Anterior cingulate cortex (tissue), 58 donors: ENCODE results near the gene RTN4RL1.
"Not testable (repeated sequence)": the region's sequence is repeated elsewhere in the genome, so short reads cannot be mapped to it uniquely, and the experiment has no call there.

Experiments
- DNase-seq, 58 donors: peaks; one replicate each; lab custom pipeline; 2025; lab: John Stamatoyannopoulos, UW

The RTN4RL1 gene

GRCh38 chr17:1907216-1907631 is 117.9 kb downstream of the RTN4RL1 start:
- peak in 2 of 58 donors; percentile 17 to 37 for DNase-seq

- DNase-seq, result peak in 1 of 58 donors; percentile 26
Observed at GRCh38 chr17:1906662-1907101, 118.5 kb downstream of the RTN4RL1 start.

GRCh38 chr17:1905190-1905913 is 119.8 kb downstream of the RTN4RL1 start:
- DNase-seq, result peak in 11 of 58 donors; percentile 10 to 38 (median 23)

GRCh38 chr17:1904273-1905182 is 120.6 kb downstream of the RTN4RL1 start:
- DNase-seq, result no peak

GRCh38 chr17:1899403-1900000 is 125.6 kb downstream of the RTN4RL1 start:
- DNase-seq, result no peak

- DNase-seq, result no peak
Observed at GRCh38 chr17:1898872-1899271, 126.3 kb downstream of the RTN4RL1 start.

- no peak for DNase-seq
Observed at GRCh38 chr17:1898332-1898731, 126.8 kb downstream of the RTN4RL1 start.

- DNase-seq, result no peak
Observed at GRCh38 chr17:1897105-1897656, 128.0 kb downstream of the RTN4RL1 start.

GRCh38 chr17:1896243-1897104 is 128.7 kb downstream of the RTN4RL1 start:
- DNase-seq, result no peak

GRCh38 chr17:1895479-1895878 is 129.7 kb downstream of the RTN4RL1 start:
- DNase-seq, result not testable (repeated sequence)

GRCh38 chr17:1894753-1895339 is 130.3 kb downstream of the RTN4RL1 start:
- no peak for DNase-seq

GRCh38 chr17:1890758-1891450 is 134.2 kb downstream of the RTN4RL1 start:
- DNase-seq, result no peak

GRCh38 chr17:1888741-1889140 is 136.4 kb downstream of the RTN4RL1 start:
- DNase-seq, result no peak
